ENCODE data around the gene TBCA. TPM values are rescaled to one million over a fixed set of nuclear protein-coding genes. Genes with fewer than 3 reads are reported as not detected.

Gene TBCA
- total RNA-seq, 1 experiment from 2014 or later = 302 TPM

- TF ChIP-seq CTCF (IDR thresholded peaks at IDR 0.05) (no peak), SIN3A (IDR thresholded peaks at IDR 0.05; ENCODE audit: borderline replicate concordance, insufficient read depth, low read depth, low read length) (no peak), POLR2AphosphoS5 (IDR thresholded peaks at IDR 0.05; ENCODE audit: low read depth, low read length) (no peak), REST (IDR thresholded peaks at IDR 0.05; ENCODE audit: insufficient read depth in 1 of 2, low read depth in 2 of 2, low read length in 1 of 2) (no peak), TCF7L2 (IDR thresholded peaks at IDR 0.05; ENCODE audit: low read depth, low read length) (no peak)
- DNase-seq (ENCODE audit: low read depth, low spot score) (no peak), ATAC-seq (no peak)
- Histone ChIP-seq H3K4me1 (ENCODE audit: control insufficient read depth, insufficient read depth, low read length) (no peaks in the 10 kb centered on the region), H3K36me3 (ENCODE audit: control insufficient read depth, insufficient read depth, low read length) (no peaks in the 10 kb centered on the region), H3K27ac (ENCODE audit: low read length) (no peak overlapping the region), H3K4me3 (ENCODE audit: low read depth in 2 of 2, low read length in 2 of 2) (no peak overlapping the region), H3K9me3 (ENCODE audit: control insufficient read depth, insufficient read depth, low read depth, low read length) (no peaks in the 10 kb centered on the region), H3K27me3 (ENCODE audit: control insufficient read depth, insufficient read depth, low read length) (no peaks in the 10 kb centered on the region)
- in situ Hi-C loops (cut with HindIII; ENCODE audit: low pct_unique_long_range_greater_than_20kb, low sequenced_read_pairs) (no loop called here), intact Hi-C loops (cut with micrococcal nuclease; ENCODE audit: unreplicated experiment) (no loop called here)
- CTCF ChIA-PET = no interaction called here
- POLR2A ChIA-PET = no interaction called here
- no TSS peak for BruUV-seq (replicated peaks)
These were observed 92.9 kb downstream of the TBCA start for GRCh38 chr5:77683171-77683732.

DNA sequence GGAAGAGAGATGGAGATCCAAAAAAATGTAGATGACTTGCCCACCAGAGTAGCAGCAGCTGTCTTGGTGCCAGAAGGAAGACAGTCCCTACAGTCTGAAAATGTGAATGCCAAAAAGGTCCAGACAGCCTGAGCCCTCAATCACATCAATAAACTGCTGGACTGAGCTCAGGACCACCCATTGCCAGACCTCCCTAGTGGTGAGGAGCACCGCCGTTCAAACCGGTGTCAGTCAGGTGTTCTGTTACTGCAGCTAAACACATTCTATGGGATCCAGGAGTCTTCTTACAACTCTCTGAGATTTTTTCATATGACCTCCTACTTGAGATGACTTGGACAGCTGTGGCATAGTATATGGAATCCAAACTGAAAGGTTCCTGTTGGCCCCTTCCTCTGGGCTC, 105.6 kb downstream of the TBCA start:
- no peak for TF ChIP-seq CTCF (IDR thresholded peaks at IDR 0.05)
- no peak for TF ChIP-seq POLR2AphosphoS5 (IDR thresholded peaks at IDR 0.05; ENCODE audit: low read depth, low read length)
- TF ChIP-seq REST (IDR thresholded peaks at IDR 0.05; ENCODE audit: insufficient read depth in 1 of 2, low read depth in 2 of 2, low read length in 1 of 2) = no peak
- no peak for TF ChIP-seq TCF7L2 (IDR thresholded peaks at IDR 0.05; ENCODE audit: low read depth, low read length)
- no peak for TF ChIP-seq SIN3A (IDR thresholded peaks at IDR 0.05; ENCODE audit: borderline replicate concordance, insufficient read depth, low read depth, low read length)
- CTCF ChIA-PET = no interaction called here
- H3K9me3 ChIP-seq (ENCODE audit: control insufficient read depth, insufficient read depth, low read depth, low read length) = no peaks in the 10 kb centered on the region
- no peaks in the 10 kb centered on the region for H3K4me1 ChIP-seq (ENCODE audit: control insufficient read depth, insufficient read depth, low read length)
- peaks cover 10% of the 10 kb centered on the region for H3K27me3 ChIP-seq (ENCODE audit: control insufficient read depth, insufficient read depth, low read length)
- ATAC-seq (no peak), DNase-seq (ENCODE audit: low read depth, low spot score) (no peak)
- POLR2A ChIA-PET = no interaction called here
- no peak overlapping the region for H3K4me3 ChIP-seq (ENCODE audit: low read depth in 2 of 2, low read length in 2 of 2)
- in situ Hi-C loops (cut with HindIII; ENCODE audit: low pct_unique_long_range_greater_than_20kb, low sequenced_read_pairs) (no loop called here), intact Hi-C loops (cut with micrococcal nuclease; ENCODE audit: unreplicated experiment) (no loop called here)
- H3K36me3 ChIP-seq (ENCODE audit: control insufficient read depth, insufficient read depth, low read length) = no peaks in the 10 kb centered on the region
- H3K27ac ChIP-seq (ENCODE audit: low read length) = no peak overlapping the region
- BruUV-seq (replicated peaks) = no TSS peak

Data from Panc1 (cell line).